LNCaP clone FGC (cell line): ENCODE results near the gene ORM1.

Experiments used
- DNase-seq: peaks from one replicate; pipeline ENCODE4 v3.0.0-alpha.2; 2011; ENCODE audit warnings: low read depth
- H3K4me3 ChIP-seq: 2 replicates; pipeline ENCODE4 v1.5.1; 2011; ENCODE audit warnings: mild to moderate bottlenecking, low read depth, low read length, control low read depth
- TF ChIP-seq, protein P1 (sequence below): IDR thresholded peaks from 2 replicates; pipeline ENCODE4 v1.5.1; 2012; ENCODE audit warnings: mild to moderate bottlenecking; ENCODE audit not compliant: control insufficient read depth, insufficient read depth; ENCODE audit errors: extremely low read depth

The ORM1 gene

DNA sequence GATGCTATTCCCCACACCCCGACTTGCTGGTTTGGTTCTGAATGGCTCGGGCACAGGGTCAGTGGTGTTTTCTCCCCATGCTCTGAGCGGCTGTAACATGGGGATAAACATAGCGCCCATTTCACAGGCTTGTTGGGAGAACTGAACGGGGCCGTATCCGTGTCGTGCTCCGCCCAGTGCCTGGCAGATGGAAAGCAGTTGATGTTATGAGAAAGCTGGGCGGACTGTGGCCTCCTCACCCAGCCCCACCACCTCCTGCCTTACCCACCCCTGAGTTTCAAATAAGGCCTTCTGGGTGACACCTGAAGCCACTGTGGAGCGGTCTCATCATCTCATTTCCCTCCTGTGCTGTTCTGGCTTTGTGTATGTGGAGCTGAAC is 21.3 kb downstream of the ORM1 start:
- no peak for DNase-seq
- TF ChIP-seq, protein P1, sequence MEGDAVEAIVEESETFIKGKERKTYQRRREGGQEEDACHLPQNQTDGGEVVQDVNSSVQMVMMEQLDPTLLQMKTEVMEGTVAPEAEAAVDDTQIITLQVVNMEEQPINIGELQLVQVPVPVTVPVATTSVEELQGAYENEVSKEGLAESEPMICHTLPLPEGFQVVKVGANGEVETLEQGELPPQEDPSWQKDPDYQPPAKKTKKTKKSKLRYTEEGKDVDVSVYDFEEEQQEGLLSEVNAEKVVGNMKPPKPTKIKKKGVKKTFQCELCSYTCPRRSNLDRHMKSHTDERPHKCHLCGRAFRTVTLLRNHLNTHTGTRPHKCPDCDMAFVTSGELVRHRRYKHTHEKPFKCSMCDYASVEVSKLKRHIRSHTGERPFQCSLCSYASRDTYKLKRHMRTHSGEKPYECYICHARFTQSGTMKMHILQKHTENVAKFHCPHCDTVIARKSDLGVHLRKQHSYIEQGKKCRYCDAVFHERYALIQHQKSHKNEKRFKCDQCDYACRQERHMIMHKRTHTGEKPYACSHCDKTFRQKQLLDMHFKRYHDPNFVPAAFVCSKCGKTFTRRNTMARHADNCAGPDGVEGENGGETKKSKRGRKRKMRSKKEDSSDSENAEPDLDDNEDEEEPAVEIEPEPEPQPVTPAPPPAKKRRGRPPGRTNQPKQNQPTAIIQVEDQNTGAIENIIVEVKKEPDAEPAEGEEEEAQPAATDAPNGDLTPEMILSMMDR: no peak
- no peak overlapping the region for H3K4me3 ChIP-seq

DNA sequence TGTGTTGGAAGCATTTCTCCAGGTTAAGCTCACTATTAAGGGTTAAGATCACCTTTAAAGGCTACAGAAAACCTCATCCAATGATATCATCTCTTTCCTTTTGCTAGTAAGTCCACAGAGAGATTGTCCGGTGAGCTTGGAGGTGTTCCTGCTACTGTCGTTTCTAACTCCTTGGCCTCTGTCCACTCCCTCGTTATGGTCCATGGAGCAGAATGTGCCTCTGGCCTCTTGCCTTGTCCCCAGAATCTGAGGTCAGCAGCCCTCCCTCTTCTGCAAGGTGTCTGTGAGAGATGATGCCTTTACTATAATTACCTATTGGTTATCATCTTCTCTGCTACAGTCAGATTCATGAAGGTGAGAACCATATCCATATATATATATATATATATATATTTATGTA is 21.8 kb downstream of the ORM1 start:
- H3K4me3 ChIP-seq: no peak overlapping the region
- DNase-seq: no peak
- TF ChIP-seq, protein P1: no peak

DNA sequence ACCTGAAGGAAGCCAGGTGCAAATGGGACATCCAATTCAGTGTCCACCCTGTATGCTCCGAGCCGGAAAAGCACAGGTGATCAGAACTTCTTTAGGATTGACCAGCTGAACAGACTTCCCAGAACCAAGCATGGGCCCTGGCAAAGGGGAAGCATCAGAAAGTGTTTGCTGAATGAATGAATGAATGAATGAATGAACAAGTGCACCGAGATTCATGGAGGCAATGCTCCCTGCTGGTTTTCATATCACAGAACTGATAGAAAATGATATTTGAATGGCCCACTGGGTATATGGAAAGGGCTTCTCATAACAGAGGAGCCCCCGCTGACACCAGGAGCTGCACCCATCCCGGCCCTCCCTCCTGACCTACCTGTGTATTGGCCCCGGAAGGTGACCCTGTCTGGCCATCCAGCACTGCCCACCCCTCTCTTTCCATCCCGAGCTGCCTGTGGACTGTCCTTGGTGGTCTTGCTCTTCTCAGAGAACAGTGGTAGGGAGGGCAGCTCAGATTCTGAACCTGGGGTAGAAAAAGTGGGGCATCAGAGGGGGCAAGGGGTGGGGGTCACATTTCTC is 22.7 kb downstream of the ORM1 start:
- H3K4me3 ChIP-seq: no peak overlapping the region
- no peak for DNase-seq
- TF ChIP-seq, protein P1: no peak

DNA sequence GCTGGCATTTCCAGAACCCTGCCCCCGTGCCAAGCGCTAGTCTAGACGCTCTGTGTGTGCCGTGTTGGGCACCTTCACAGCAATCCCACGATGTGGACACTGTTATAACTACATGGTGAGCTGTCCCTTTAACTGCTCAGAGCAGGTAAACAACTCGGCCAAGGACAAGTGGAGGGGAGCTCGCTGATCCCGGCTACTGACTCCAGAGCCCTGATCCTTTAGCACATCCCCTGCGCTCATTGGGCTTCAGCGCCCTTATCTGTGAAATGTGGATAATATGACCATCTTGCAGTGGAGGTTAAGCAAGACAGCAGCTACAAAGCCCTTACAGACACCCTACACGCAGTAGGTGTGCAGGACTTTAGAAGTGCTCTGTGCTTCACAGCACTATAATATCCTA is 23.2 kb downstream of the ORM1 start:
- TF ChIP-seq, protein P1: no peak
- H3K4me3 ChIP-seq: no peak overlapping the region
- no peak for DNase-seq

DNA sequence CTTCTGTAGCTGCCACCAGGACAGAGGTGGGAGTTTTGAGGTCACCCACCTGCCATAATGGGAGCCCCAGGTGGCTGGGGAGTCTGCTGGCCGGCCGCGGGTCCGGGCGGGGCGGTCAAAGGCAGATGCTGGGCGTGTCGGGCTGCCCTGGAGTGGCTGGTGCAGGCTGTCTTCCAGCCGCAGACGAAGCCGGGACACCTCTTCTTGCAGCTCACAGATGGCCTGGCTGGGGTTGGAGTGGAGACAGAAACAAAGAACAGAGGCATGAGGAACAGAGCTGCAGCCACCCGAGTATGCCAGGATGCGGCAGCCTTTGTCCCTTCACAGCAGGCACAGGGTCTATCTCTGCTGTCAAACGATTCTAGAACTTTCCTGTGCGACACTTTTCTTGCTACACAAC is 24.8 kb downstream of the ORM1 start:
- H3K4me3 ChIP-seq: no peak overlapping the region
- no peak for DNase-seq
- TF ChIP-seq, protein P1: no peak

DNA sequence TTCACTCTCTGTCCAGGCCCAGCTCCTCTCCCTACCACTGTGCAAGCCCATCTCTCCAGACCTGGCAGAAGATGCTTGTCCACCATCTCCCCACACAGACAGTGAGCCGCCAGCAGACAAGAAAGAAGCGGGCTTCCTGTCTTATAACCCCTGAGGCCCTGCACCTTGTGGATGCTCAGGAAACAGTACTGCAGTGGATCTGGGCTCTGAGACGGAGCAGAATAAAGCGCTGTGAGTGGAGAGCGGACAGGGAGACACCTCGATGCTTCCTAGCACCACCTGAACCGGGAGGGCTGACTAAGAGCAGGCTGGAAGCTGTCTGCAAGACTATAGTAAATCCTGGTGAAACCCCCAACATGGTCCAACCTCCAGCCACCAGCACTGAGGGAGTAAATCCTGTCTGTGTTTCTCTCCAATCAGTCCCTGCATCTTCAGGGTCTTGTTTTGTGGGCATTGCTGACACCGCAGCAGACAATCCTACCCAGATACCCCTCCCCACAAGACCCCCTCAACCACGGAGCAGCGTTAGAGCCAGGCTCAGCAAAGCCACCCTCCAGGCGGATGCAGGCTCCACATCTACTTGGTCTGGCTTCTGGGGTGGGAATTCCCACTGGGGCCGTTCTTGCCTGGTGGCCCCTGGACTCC is 25.5 kb downstream of the ORM1 start:
- H3K4me3 ChIP-seq: no peak overlapping the region
- TF ChIP-seq, protein P1: no peak
- DNase-seq: no peak
